SK-N-MC (cell line): ENCODE results near the gene GNAS-AS1.

ENCODE experiments used
- EZH2 ChIP-seq: fragments of 200-600 bp; sonication (generic); IDR thresholded peaks from one replicate; pipeline ENCODE4 v1.6.1; 2017; ENCODE audit warnings: antibody characterized with exemption
- FOXP2 ChIP-seq: optimal IDR thresholded peaks from 2 replicates; pipeline ENCODE3; 2011; ENCODE audit warnings: mild to moderate bottlenecking, moderate library complexity; ENCODE audit not compliant: insufficient read depth; ENCODE audit errors: extremely low read length, control extremely low read depth
- POLR2AphosphoS5 ChIP-seq: IDR thresholded peaks from 2 replicates; pipeline ENCODE4 v1.6.1; 2012; ENCODE audit warnings: mild to moderate bottlenecking, low read depth, low read length, borderline replicate concordance

GRCh38 chr20:58787211-58788005 lies 63.3 kb downstream of the GNAS-AS1 start:
- TF ChIP-seq POLR2AphosphoS5 (no peak), EZH2 (no peak), FOXP2 (no peak)
